ENCODE results near the gene IFIH1. TPM values are rescaled to one million over a fixed set of nuclear protein-coding genes. Genes with fewer than 3 reads are reported as not detected.

The IFIH1 gene
- total and polyA plus RNA-seq, 2 donors (not counting 3 experiments of a cell fraction or from before 2014, with no cell fraction given): 1.3 to 6.9 TPM

DNA sequence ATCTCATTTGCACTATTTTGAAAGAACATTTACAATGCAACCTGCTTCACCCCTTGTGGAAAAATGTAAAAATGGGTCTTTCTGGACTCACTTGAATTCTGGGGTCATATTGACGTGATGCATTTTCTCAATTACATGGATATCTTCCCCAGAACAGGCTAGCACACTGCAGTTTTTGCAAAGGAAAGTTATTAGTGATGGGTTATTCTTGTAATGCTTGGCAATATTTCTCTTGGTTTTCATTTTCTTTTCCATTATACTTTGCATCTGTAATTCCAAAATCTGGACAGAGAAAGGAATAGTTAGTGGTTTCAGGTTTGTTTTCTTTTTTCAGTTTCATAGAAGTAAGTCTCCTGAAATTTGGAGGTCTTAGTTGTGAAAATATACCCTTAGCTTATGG, 50.5 kb downstream of the IFIH1 start:
- Histone ChIP-seq H3K4me1 (ENCODE audit: control insufficient read depth, extremely low read depth, insufficient read depth, low read length) (no peaks in the 10 kb centered on the region), H3K4me2 (ENCODE audit: insufficient read depth, low read length) (no peak overlapping the region), H3K9ac (replicated peaks; ENCODE audit: extremely low read depth, insufficient read depth, low read length) (no peak overlapping the region), H3K27ac (ENCODE audit: insufficient read depth, low read depth, low read length) (no peak overlapping the region), H3K4me3 (replicated peaks in 1 of 3; ENCODE audit: insufficient read depth in 1 of 3, low read depth in 1 of 3, low read length in 3 of 3) (no peak overlapping the region), H4K20me1 (replicated peaks; ENCODE audit: control insufficient read depth, extremely low read depth, insufficient read depth, low read length) (no peaks in the 10 kb centered on the region), H3K79me2 (ENCODE audit: control insufficient read depth, insufficient read depth, low read length) (no peaks in the 10 kb centered on the region), H3K9me3 (replicated peaks; ENCODE audit: control insufficient read depth, insufficient read depth, low read length) (no peaks in the 10 kb centered on the region), H2AFZ (ENCODE audit: low read depth, low read length) (no peak overlapping the region), H3K36me3 (ENCODE audit: control insufficient read depth in 2 of 2, extremely low read depth in 1 of 2, insufficient read depth in 2 of 2, low read length in 2 of 2) (no peaks in the 10 kb centered on the region), H3K27me3 (ENCODE audit: control insufficient read depth in 2 of 2, insufficient read depth in 2 of 2, low read length in 2 of 2) (no peaks in the 10 kb centered on the region), H3K9me1 (replicated peaks; ENCODE audit: control insufficient read depth, extremely low read depth, insufficient read depth, low read length) (no peaks in the 10 kb centered on the region)
- intact Hi-C loops (cut with micrococcal nuclease) (no loop called here), dilution Hi-C loops (cut with MboI; ENCODE audit: extremely low pct_ligation_motif_present, low sequenced_read_pairs) (no loop called here)
- no peak for FAIRE-seq
- ChIA-PET CTCF (interaction anchor here (1.0 to 2.2 kb wide), 2 partner anchors 26 to 47 kb away, joined by 3 to 9 read pairs; no protein-coding TSS in a partner anchor), POLR2A (no interaction called here)
- BruUV-seq (replicated peaks): no TSS peak
- no peak for DNase-seq (ENCODE audit: low read depth, low spot score)
- no peak for TF ChIP-seq CTCF (IDR thresholded peaks at IDR 0.05; ENCODE audit: extremely low read depth in 1 of 2, insufficient read depth in 1 of 2, low read depth in 1 of 2, low read length in 2 of 2)
- no peak for TF ChIP-seq POLR2A (IDR thresholded peaks at IDR 0.05; ENCODE audit: low read depth, low read length)
- TF ChIP-seq EZH2 (IDR thresholded peaks at IDR 0.05; ENCODE audit: borderline replicate concordance, low read depth, low read length, severe bottlenecking): no peak
- no peak for TF ChIP-seq JUN (IDR thresholded peaks at IDR 0.05; ENCODE audit: borderline replicate concordance, insufficient read depth, insufficient read length, low read depth)
- no peak for TF ChIP-seq MYC (IDR thresholded peaks at IDR 0.05; ENCODE audit: low read depth, low read length)
- TF ChIP-seq FOS (IDR thresholded peaks at IDR 0.05; ENCODE audit: borderline replicate concordance, insufficient read depth, low read length): no peak
- no peak for TF ChIP-seq POLR2AphosphoS5 (IDR thresholded peaks at IDR 0.05; ENCODE audit: insufficient read depth, low read depth, low read length)
- TF ChIP-seq, protein P1, sequence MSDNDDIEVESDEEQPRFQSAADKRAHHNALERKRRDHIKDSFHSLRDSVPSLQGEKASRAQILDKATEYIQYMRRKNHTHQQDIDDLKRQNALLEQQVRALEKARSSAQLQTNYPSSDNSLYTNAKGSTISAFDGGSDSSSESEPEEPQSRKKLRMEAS (IDR thresholded peaks at IDR 0.05; ENCODE audit: insufficient read depth, insufficient read length): no peak
- no peak for TF ChIP-seq GATA2 (IDR thresholded peaks at IDR 0.05; ENCODE audit: insufficient read depth, insufficient read length, low read depth, low read length)

Measured in endothelial cell of umbilical vein (primary cell).